Upper lobe of left lung (tissue), 6 donors: ENCODE results near the gene FXYD5. TPM values are rescaled to one million over a fixed set of nuclear protein-coding genes. Genes with fewer than 3 reads are reported as not detected.
"Not testable (repeated sequence)": the region's sequence is repeated elsewhere in the genome, so short reads cannot be mapped to it uniquely, and the experiment has no call there.

Experiments
- ATAC-seq, 2 donors: fragments of 200-7000 bp; cut with Tn5 transposase; one replicate each; pipeline ENCODE4 v1.9.1; 2022; ENCODE audit warnings: mild to moderate bottlenecking in 2 of 2, moderate library complexity in 2 of 2; ENCODE audit not compliant: low FRiP score in 2 of 2
- DNase-seq, 2 donors: peaks; one replicate each; pipeline ENCODE4 v3.0.0-alpha.2; 2019 to 2020
- H3K27ac ChIP-seq, 4 donors: fragments of 200-600 bp; sonication (generic); one replicate each; pipeline ENCODE4 v1.5.1; 2016 to 2019
- H3K27me3 ChIP-seq, 4 donors: fragments of 200-600 bp; sonication (generic); one replicate each; pipeline ENCODE4 v1.5.1; 2017 to 2019
- H3K36me3 ChIP-seq, 4 donors: fragments of 200-600 bp; sonication (generic); one replicate each; pipeline ENCODE4 v1.5.1; 2016 to 2019
- H3K4me1 ChIP-seq, 4 donors: fragments of 200-600 bp; sonication (generic); one replicate each; pipeline ENCODE4 v1.5.1; 2018 to 2019
- H3K4me3 ChIP-seq, 4 donors: fragments of 200-600 bp; sonication (generic); one replicate each; pipeline ENCODE4 v1.5.1; 2017 to 2019; ENCODE audit warnings: mild to moderate bottlenecking in 2 of 4, moderate library complexity in 1 of 4
- H3K9me3 ChIP-seq, 4 donors: fragments of 200-600 bp; sonication (generic); one replicate each; pipeline ENCODE4 v1.5.1; 2018 to 2019
- CTCF ChIP-seq, 6 experiments: fragments of 450-650 bp in 4 of 6; fragments of 200-600 bp in 2 of 6; sonication (generic) in 2 of 6; IDR thresholded peaks; one replicate each; pipeline ENCODE4 v1.5.1; 2016 to 2019; ENCODE audit warnings: antibody characterized with exemption in 6 of 6
- EP300 ChIP-seq, 4 donors: sonication (generic); formaldehyde crosslinking; IDR thresholded peaks; one replicate each; pipeline ENCODE4 v1.5.1; 2017; ENCODE audit warnings: antibody characterized with exemption in 4 of 4, control low read depth in 2 of 4
- POLR2A ChIP-seq, 4 donors: fragments of 450-650 bp; IDR thresholded peaks; one replicate each; pipeline ENCODE4 v1.5.1; 2016 to 2017; ENCODE audit warnings: antibody characterized with exemption in 4 of 4, mild to moderate bottlenecking in 2 of 4
- POLR2AphosphoS5 ChIP-seq, 2 donors: sonication (generic); formaldehyde crosslinking; IDR thresholded peaks; one replicate each; pipeline ENCODE4 v1.5.1; 2017; ENCODE audit warnings: antibody characterized with exemption in 2 of 2
- WGBS, 2 donors: methylation state at CpG; one replicate each; pipeline ENCODE4 v1.1.5; 2017 to 2018; 5-methylcytosine and 5-hydroxymethylcytosine counted together
- total RNA-seq, 6 donors: library from RNA; depleted of rRNA in 4 of 6; stranded (reverse); fragments of >200 nt in 4 of 6; gene quantifications; one replicate each; pipeline versions ENCODE4 v1.1.0 to v1.2.1, GENCODE V29; 2016 to 2021
- donor health status: DM: no; HTN: no; CAD: no; lungs with moderate emphysema.
- donor health status: DM: no; HTN: yes; CAD: no; lungs with severe emphysema.

FXYD5 gene
- total RNA-seq, 6 donors from 2014 or later, result 40.4 to 153 (median 91.8) TPM

DNA sequence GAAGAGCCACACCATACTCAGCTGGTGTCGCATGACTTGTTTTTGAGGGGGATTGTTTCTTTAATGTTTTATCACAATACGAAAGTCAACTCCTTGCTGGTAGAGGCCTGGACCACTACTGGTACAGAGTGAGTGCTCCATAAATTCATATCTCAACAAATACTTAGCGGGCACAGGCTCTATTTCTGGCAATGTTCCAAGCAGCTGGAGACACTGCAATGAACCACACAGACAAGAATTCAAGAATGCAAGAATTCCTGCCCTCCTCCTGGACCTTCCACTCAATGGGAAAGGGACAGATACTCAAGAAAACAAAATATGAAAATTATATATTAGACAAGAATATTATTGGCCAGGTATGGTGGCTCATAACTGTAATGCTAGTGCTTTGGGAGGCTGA lies 5.1 kb upstream of the FXYD5 start:
- no peaks in the 10 kb centered on the region for H3K36me3 ChIP-seq
- ATAC-seq (no peak), DNase-seq (no peak)
- H3K27ac ChIP-seq, result no peak overlapping the region
- TF ChIP-seq EP300 (IDR thresholded peaks at IDR 0.05) (no peak), CTCF (IDR thresholded peaks at IDR 0.05) (no peak), POLR2AphosphoS5 (IDR thresholded peaks at IDR 0.05) (no peak), POLR2A (IDR thresholded peaks at IDR 0.05) (no peak)
- no peaks in the 10 kb centered on the region for H3K27me3 ChIP-seq
- 89 to 91% methylated on average over 3 of the region's 3 CpGs for WGBS, 2 donors
- H3K9me3 ChIP-seq, result no peaks in the 10 kb centered on the region
- H3K4me1 ChIP-seq, result peaks cover 12 to 20% (median 18%) of the 10 kb centered on the region in 4 donors
- H3K4me3 ChIP-seq, result no peak overlapping the region

DNA sequence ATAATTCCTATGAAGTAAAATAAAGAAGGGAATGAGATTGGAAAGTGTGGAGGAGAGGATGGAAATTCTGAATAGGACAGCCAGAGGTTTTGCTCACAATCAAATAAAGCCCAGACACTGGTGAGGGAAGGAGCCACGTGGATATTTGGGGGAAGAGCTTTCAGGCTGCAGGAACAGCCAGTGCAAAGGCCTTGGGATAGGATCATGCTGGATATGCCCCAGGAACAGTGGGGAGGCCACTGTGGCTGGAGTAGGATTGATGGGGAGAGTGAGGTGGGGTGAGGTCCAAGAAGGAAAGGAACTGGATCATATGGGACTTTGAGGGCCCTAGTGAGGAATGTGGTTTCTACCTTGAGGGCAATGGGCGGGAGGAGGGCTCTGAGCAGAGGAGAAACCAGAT lies 4.1 kb upstream of the FXYD5 start:
- 65 to 86% methylated on average over 2 of the region's 2 CpGs for WGBS, 2 donors
- no peak for DNase-seq
- H3K27ac ChIP-seq, result no peak overlapping the region
- no peak overlapping the region for H3K4me3 ChIP-seq
- no peaks in the 10 kb centered on the region for H3K27me3 ChIP-seq
- TF ChIP-seq CTCF (IDR thresholded peaks at IDR 0.05), result no peak
- no peak for TF ChIP-seq POLR2AphosphoS5 (IDR thresholded peaks at IDR 0.05)
- no peak for TF ChIP-seq POLR2A (IDR thresholded peaks at IDR 0.05)
- TF ChIP-seq EP300 (IDR thresholded peaks at IDR 0.05), result no peak
- no peaks in the 10 kb centered on the region for H3K36me3 ChIP-seq
- H3K4me1 ChIP-seq, result peaks cover 16 to 29% (median 22%) of the 10 kb centered on the region in 4 donors
- no peaks in the 10 kb centered on the region for H3K9me3 ChIP-seq
- ATAC-seq, result no peak

DNA sequence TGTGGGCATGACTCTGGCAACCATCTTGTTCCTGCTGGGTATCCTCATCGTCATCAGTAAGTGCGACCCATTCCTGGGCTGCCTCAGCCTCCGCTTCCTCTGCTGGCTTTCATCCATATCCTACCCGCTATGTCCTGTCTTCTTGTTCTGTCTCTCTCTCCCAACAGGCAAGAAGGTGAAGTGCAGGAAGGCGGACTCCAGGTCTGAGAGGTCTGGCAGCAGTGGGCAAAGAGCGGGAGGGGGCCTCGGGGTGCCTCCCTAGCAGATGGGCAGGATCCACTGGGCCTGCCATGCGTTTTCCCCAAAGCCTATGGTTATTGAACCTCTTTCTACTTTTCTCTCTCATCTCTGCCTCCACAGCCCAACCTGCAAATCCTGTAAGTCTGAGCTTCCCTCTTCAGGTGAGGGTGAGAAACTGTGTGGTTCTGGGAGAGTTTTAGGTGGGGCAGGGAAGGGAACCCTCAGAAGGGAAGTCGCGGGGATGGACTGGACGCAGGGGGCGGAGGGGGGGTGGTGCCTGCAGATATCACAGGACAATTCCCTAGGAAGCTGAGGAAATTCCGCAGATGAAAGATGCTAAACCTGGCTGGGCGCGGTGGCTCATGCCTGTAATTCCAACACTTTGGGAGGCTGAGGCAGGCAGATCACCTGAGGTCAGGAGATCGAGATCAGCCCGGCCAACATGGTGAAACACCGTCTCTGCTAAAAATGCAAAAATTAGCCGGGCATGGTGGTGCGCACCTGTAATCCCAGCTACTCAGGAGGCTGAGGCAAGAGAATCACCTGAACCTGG lies 3.1 kb upstream of the FXYD5 start:
- Histone ChIP-seq H3K4me1 (peaks cover 22 to 38% (median 31%) of the 10 kb centered on the region in 4 donors), H3K27ac (no peak overlapping the region), H3K4me3 (no peak overlapping the region), H3K27me3 (no peaks in the 10 kb centered on the region), H3K9me3 (no peaks in the 10 kb centered on the region), H3K36me3 (no peaks in the 10 kb centered on the region)
- TF ChIP-seq CTCF (IDR thresholded peaks at IDR 0.05) (no peak), POLR2AphosphoS5 (IDR thresholded peaks at IDR 0.05) (no peak), EP300 (IDR thresholded peaks at IDR 0.05) (no peak), POLR2A (IDR thresholded peaks at IDR 0.05) (no peak)
- ATAC-seq (no peak), DNase-seq (no peak)
- WGBS, 2 donors, result 85 to 89% methylated on average over 20 of the region's 20 CpGs

DNA sequence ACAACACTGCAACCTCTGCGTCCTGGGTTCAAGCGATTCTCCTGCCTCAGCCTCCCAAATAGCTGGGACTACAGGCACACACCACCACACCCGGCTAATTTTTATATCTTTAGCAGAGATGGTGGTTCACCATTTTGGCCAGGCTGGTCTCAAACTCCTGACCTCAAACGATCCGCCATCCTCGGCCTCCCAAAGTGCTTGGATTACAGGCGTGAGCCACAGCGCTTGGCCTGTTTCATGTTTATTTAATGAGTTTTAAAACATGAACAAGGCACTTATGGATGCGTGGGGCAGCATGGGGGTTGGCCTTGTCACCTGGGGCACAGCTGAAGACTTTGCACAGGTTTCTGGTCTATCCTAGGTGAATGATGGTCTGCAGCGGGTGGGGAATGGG lies 1.4 kb upstream of the FXYD5 start:
- H3K27me3 ChIP-seq, H3K4me3 ChIP-seq, ATAC-seq, H3K9me3 ChIP-seq, H3K27ac ChIP-seq, DNase-seq: not testable (repeated sequence)
- peaks cover 24 to 39% (median 33%) of the 10 kb centered on the region in 4 donors for H3K4me1 ChIP-seq
- WGBS, 2 donors, result 68 to 85% methylated on average over 7 to 10 of the region's 10 CpGs
- H3K36me3 ChIP-seq, result peaks cover 1 to 17% (median 6%) of the 10 kb centered on the region in 4 donors

GRCh38 chr19:35153701-35154524 lies 622 bp upstream of the FXYD5 start:
- Histone ChIP-seq H3K27ac (peak overlapping the region; percentile 75 to 96 (median 86)), H3K27me3 (no peaks in the 10 kb centered on the region), H3K36me3 (peaks cover 3 to 24% (median 9%) of the 10 kb centered on the region in 4 donors), H3K4me3 (peak overlapping the region; percentile 26 to 81 (median 72)), H3K4me1 (peaks cover 24 to 39% (median 33%) of the 10 kb centered on the region in 4 donors), H3K9me3 (no peaks in the 10 kb centered on the region)
- ATAC-seq (peak; percentile 47 to 75), DNase-seq (peak; percentile 48 to 89)
- TF ChIP-seq POLR2A (IDR thresholded peaks at IDR 0.05) (no peak), CTCF (IDR thresholded peaks at IDR 0.05) (peak; percentile 59 to 82 (median 74))
- 2 to 3% methylated on average over 15 to 22 of the region's 36 CpGs for WGBS, 2 donors
